Cardiac septum (tissue), 1 donor: ENCODE results near the gene GRIFIN. TPM values are rescaled to one million over a fixed set of nuclear protein-coding genes. Genes with fewer than 3 reads are reported as not detected.

Source experiments
- DNase-seq: peaks from one replicate; pipeline ENCODE4 v3.0.0-alpha.2; 2020; ENCODE audit warnings: low spot score
- intact Hi-C: fragments of 100-400 bp; cut with DNase I; formaldehyde crosslinking; loops from one replicate; pipeline ENCODE4 v1.14.0; 2022
- total RNA-seq: library from RNA; stranded (reverse); fragmentation: NEBNext Ultra II Directional; extraction: Animal tissue kit (Norgen Biotek cat#: 25700); gene quantifications from one replicate; pipeline ENCODE4 v1.2.1, GENCODE V29; 2021
- donor health status: DM: no; HTN: no; CAD: no.

The GRIFIN gene
- total RNA-seq, 1 donor from 2014 or later: not detected

DNA sequence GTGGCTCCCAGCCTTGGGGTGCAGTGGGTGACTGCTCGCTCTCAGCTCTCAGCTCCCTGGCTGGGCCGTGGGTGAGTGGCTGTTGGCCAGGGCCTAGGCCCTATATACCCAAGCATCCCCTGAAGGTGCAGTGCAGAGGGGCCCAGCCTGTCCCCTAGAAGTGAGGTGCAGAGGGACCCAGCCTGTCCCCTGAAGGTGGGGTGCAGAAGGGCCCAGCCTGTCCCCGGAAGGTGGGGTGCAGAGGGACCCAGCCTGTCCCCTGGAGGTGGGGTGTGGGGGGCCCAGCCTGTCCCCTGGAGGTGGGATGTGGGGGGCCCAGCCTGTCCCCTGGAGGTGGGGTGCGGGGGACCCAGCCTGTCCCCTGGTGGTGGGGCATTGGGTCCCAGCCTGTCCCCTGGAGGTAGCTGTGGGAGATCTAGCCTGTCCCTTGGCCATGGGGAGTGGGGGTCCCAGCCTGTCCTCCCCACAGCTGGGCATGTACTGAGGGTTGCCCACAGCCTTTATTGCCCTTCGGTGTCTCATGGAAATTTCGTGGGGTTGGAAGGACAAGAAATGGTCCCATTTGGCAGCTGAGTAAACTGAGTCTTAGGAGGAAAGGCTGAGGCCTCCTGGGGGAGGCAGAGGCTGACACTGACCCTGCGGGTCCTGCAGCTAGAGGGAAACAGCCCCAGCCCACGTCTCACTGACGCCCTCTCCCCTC is 25.9 kb upstream of the GRIFIN start:
- no peak for DNase-seq

DNA sequence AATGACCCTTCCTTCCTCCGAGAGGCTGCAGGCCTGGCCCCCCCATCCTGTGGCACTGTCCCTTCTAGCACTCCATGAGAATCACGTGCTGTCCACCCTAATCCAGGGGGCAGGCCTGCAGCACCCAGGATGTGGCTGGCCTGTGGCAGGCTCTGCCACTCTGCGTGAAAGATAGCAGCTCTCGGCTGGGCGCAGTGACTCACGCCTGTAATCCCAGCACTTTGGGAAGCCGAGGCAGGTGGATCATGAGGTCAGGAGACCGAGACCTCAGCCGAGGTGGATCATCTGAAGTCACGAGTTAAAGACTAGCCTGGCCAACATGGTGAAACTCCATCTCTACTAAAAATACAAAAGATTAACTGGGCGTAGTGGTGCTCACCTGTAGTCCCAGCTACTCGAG is 24.5 kb upstream of the GRIFIN start:
- intact Hi-C loops: no loop called here
- no peak for DNase-seq

More for the DNA sequence above, 25.9 kb upstream of the GRIFIN start:
- intact Hi-C loops: no loop called here

DNA sequence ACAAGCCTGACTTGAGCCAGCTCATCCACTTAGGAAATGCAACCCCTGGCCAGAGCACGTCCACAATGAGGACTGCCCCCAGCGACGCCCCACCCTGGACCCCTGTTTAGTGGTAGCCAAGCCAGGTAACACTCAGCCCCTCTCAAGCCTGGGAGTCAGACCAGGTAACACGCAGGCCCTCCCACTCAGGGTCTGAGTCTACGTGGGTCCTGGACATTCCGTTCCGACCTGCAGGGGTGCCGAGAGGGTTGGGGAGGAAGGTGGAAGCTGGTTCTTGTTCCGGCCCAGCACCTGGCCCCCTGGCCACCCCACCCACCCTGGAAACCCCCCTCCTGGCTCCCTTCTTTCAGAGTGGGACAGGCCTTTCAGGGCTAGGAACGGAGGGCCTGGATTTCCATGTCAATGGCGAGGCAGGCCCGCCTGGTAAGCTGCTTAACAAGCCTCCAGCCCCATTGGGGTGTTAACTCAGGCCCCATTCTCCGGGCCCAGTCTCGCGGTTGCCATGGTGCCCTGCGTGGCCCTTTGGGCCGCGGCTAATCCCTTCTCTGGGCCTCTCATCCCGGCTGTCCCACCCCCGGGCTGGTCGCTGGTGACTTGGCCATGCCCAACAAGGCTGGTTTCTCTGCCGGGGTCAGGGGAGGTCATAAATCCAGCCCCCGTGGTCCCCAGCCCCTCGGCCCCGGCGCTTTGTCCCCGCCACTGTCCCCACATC is 23.7 kb upstream of the GRIFIN start:
- intact Hi-C loops: no loop called here
- no peak for DNase-seq

DNA sequence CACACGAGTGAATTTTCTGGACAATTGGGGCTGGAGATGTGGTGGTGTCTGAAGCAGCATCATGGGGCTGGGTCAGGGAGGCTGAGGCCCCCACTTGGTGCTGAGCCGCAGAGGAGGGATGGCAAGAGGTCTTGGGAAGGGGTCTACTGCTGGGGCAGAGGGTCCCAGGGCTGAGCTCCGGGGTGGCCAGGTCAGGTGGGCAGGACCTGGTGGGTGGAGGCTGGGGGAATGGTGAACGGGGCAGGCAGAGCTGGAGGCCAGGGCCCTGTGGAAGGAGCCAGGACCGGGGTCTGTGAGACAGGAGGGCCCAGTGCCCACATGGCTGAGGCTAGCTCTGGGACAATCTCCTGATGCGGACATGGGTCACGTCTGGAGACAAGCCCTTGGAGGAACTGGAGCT is 23.0 kb upstream of the GRIFIN start:
- no peak for DNase-seq
- intact Hi-C loops: no loop called here

DNA sequence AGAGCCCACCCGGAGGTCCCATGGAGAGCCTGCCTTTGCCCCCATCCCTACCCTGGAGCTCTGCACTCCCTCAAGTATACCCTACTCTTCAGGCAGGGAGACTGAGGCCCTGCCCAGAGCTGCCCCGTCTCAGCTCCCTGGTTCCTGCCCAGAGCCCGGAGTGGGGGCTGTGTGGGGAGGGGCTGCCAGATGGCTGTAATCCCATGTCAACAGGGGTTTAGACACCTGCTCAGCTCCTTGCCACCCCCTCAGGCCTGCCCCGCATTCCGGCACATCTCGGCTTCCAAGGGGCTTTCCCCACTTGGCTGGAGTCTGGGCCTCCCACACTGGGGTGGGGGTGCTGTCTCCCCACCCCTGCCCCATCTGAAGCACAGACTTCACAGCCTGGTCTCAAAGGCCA is 22.5 kb upstream of the GRIFIN start:
- intact Hi-C loops: no loop called here
- DNase-seq: no peak

DNA sequence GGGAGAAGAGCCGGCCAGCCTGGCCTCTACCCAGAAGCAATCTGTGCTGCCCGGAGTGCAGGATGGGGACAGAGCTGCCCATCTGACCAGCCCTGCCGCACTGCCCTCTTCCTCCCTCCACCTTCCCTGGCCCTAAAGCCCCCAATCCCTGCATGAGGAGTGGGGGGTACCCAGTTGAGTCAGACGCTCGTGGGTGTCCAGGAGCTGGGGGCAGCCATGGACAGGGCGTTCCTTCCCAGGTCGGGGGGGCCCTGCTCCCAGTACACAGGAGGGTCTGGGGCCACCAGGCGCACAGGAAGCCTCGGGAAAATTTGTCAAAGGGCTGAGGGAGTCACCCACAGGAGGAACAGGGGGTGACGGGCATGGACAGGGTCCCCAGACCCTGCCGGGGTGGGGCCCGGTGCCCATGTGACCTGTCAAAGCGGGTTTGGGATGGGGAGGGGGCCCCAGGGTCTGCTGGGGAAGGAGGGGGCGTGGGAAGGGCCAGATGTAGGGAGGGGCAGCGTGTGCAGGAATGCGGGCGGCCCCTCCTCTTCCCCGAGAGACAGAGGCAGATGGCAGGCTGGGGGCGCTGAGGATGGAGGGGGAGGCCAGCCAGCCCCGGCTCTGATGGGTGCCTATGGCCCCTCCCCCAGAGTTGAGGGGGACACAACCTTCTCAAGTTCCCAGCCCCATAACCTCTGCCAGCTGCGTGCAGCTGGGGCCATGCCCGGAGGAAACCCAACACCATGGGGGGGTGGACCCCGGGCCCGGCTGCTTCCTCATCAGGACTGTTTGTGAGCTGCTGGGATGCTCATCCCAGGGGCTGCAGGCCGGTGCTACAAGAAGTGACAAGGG is 21.5 kb upstream of the GRIFIN start:
- no peak for DNase-seq
- intact Hi-C loops: no loop called here

DNA sequence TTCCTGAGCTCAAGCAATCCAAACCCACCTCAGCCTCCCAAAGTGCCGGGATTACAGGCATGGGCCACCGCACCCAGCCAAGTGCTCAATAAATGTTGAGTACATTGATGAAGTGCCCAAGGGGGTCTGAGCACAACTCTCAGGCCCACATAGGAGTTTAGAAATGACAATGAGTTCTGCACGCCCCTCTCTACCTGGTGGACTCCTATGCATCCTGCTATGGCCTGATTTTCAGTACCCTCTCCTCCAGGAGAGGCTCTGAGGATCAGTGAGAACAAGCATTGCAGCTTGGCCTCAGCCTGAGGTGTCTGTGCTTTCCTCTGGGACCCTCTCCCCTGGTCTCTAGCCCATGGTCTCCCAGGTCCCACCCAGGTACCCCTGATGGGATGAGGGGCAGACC is 20.9 kb upstream of the GRIFIN start:
- no peak for DNase-seq
- intact Hi-C loops: no loop called here

DNA sequence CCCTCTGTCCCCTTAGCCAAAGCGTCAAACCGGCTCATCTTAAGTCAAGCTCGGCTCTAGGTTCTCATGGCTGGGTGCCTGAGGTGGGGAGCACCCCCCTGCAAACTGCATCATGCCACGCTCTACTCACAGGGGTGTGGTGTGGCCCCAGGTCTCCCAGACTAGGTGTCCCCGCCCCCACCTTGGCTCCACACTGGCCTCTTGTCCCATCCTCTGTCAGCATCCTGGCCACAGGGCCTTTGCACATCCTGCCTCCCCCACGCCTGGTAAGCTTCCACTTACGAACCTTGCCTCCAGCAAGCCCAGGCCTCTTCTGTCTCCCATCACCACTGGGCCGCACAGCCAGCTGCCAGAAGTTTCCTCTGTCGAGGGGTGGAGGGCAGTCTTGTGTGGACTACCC is 20.2 kb upstream of the GRIFIN start:
- intact Hi-C loops: no loop called here

DNA sequence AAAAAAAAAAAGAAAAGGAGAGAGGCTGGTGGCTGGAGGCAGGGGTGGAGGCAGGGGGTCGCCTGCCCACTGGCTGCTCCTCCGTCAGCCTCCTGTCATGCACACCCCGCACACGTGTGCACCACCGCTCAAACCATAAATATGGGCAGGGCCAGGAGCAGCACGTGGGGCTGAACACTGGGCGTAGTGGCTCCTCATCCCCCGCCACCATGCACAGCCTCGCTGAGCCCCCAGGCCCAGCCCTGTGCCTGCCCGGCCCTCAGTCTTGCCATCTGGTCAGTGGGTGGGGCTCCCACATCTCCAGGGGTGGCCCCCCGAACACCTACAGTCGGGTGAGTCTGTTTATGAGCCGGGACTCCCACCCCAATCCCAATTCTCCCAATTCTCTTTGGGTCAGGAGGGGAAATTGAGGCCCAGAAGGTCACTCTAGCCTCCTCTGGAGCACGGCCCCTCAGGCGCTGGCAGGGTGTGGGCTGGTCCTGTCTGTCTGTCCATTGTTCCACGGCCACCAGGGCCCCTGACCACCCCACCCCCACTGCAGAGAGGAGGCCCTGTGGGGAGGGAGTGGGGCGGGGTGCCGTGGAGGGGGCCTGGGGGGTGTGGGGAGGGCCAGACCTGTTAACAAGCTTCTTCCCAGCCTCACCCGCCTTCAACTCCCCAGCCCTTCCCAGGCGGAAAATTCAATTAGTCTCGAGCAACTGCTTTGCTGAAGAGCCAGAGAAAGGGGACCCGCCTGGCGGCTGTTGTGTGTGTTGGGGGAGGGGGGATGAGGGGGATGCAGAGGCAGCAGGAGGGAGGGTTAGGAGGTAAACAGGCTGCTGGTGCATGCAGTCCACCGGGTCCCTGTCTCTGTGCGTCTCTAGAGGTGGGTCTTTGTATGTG is 19.5 kb upstream of the GRIFIN start:
- intact Hi-C loops: no loop called here
- DNase-seq: no peak

More for the DNA sequence above, 20.2 kb upstream of the GRIFIN start:
- DNase-seq: no peak

DNA sequence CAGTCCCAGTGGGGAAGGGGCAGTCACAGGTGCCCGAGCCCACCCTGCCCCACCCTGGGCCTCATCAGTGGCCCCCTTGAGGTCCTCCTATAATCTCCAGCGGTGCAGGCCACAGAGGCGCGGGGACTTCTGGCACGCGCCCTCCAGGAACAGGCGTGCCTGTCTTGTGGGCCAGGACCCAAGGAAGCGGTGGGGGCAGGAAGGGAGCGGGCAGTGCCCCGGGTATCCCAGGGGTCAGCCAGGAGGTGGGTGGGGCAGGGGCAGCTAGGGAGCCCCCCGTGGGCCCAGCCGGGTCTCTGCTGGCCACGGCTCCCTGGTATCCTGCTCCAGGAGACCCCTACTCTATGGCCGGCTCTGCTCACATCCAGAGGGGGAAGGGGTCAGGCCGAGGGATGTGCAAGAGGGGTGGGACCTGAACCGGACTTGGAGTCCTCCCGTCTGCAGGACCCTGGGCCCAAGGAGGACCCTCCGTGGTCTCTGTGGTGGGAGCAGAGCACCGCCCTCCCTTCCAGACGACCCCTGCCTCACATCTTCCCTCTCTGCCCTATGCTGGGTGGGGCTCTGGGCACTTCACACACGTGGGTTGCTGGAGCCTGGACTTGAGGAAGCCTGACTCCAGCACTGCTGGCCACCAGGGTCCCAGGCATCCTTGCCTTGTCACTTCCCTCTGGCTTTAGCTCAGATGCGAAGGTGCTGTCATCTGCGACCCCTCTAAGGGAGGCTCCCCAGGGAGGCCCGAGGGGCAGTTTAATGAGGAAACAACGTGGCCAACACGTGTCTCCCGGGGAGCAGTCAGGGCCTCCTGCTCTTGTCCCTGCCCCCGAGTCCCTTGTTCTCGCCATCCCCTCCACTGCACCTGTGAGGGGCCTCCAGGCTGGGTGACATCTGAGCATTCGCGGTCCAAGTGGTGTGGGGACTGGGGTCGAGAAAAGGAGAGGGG is 18.3 kb upstream of the GRIFIN start:
- intact Hi-C loops: no loop called here
- DNase-seq: no peak

DNA sequence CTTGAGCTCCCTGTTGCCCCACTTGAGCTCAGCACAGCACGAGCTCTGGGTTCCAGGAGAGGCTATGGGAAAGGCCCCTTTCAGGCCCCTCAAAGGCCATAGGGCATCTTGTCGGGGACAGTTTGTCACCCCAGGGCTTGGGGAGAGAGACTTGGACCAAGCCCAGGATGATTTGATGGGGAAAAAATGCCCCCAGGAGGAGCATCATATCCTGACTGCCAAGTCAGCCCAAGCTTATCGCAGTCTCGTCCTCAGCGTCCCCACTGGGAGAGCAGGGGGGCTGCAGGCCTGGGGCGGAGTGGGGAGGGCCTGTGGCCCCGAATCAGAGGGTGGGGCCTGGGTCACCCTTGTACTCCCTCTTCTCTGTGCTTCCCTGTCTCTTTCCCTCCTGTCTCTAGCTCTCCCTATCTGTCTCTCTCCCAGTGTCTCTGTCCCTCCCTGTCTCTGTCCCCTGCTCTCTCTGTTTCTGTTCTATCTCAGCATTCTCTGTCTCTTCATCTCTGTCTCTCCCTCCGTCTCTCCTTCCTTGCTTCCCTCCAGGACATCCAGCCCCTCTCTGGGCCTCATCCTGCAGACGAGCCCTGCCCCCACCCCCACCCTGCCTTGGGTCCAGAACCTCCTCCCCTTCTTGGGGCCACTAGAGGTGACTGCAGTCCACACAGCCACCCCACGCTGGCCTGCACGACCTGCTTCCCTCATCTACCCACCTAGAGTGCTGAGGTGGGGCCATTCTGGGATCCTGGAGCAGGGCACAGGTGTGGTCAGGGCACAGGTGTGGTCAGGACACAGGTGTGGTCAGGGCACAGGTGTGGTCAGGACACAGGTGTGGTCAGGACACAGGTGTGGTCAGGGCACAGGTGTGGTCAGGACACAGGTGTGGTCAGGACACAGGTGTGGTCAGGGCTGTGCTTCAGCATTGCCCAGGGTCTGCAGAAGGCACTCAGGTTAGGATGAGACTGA is 17.3 kb upstream of the GRIFIN start:
- no peak for DNase-seq
- intact Hi-C loops: no loop called here

DNA sequence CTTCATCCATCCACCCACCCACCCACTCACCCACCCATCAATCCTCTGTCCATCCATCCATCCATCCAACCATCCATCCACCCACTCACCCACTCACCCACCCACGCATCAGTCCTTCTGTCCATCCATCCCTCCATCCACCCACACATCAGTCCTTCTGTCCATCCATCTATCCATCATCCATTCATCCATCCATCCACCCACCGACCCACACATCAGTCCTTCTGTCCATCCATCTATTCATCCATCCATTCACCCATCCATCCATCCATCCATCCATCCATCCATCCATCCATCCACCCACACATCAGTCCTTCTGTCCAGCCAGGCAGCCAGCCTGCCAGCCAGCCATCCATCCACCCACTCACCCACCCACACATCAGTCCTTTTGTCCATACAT is 15.8 kb upstream of the GRIFIN start:
- no peak for DNase-seq
- intact Hi-C loops: no loop called here

DNA sequence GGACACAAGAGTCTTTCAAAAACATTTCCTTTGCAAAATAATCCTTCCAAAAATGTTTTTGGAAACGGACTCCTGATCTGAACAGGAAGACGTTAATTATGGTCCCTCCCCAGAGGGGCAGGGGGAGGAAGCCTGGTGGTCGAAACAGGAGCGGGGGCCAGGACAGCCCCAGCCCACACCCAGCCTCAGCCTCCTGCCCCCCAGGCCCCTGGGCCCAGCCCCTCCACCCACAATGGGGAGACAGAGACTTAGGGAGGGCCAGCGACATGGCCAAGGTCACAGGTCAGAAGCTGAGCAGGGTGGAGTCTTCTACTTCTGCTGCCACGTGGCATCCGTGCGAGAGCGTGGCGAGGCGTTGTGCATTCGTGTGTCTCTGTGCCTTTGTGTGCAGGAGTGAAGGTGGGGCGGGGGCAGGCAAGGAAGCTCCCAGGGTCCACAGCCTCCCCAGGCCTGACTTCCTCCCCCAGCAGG is 14.0 kb upstream of the GRIFIN start:
- intact Hi-C loops: no loop called here
- DNase-seq: no peak

DNA sequence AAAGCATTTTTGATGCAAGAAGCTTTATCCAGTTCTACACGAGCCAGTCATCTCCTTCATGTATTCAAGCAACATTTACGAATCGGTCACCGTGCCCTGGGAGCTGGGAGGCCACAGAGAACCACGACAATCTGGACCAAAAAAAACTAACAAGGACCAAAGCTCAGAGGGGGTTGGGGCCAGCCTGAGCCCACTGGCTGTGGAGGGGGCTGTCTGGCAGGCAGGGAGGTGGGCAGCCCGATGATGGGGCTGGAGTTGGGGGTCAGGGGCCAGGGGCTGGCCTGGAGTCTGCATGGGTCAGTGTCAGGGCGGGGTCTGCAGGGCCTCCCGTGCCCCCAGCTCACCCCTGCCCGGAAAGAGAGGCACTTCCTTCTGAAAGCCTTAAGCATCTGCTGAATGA is 12.5 kb upstream of the GRIFIN start:
- intact Hi-C loops: no loop called here

DNA sequence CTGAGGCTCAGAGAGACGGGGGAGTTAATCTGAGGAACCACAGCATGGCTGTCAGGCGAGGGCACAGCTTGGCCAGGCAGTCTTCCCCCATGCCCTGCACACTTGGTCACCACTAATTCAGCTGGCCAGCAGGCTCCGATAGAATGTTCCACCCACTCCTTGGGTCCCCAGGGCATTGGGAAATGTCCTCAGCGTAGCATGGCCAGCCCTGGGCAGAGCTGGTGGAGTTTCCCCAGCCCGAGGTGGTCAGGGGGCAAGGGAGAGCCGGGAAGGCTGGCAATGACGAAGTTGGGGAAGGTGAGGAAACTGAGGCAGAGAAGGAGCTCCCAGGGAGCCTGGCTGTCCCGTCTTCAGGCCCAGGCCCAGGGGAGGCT is 12.1 kb upstream of the GRIFIN start:
- intact Hi-C loops: no loop called here
- no peak for DNase-seq

More for the DNA sequence above, 12.5 kb upstream of the GRIFIN start:
- no peak for DNase-seq

DNA sequence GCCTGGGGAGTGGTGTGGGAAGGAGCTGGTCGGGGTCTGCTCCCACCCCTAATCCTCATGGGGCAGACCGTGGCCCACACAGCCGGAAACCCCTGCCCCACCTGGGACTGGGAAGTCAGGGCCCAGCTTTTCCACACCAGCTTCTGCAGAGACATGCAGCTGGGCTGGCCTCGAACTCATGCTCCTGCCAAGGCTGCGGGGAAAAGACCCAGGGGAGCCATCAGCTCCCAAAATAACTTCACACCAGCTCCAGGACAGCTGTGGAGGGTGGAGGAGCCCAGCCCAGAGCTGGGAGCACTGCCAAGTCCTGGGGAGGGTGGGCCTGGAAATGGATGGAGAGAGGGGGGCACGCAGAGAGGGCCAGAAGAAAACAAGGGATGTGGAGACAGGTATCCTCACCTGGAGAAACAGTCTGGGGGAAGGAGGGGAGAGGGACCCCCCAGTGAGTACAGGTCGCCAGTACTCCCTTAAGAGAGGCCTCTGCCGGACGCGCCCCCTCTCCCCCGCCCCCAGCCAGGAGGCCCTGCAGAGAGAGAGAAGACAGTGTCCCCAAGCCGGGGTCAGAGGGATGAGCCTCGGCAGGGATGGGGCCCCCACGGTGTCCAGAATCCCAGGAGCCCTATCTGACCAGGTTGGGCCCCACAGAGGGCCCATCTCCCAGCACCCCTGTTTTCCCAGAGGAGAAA is 11.5 kb upstream of the GRIFIN start:
- no peak for DNase-seq
- intact Hi-C loops: no loop called here

DNA sequence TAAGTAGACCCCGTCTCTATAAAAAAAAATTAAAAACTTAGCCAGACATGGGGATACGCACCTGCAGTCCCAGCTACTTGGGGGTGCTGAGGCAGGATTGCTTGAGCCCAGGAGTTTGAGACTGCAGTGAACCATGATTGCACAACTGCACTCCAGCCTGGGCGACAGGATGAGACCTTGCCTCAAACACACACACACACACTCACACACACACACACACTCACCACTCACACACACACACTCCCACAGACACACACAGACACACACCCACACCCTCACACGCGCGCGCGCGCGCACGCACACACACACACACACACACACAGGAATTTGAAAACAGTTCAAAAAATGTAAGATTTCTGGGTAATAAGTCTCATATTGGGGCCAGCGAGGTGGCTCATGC is 8.7 kb upstream of the GRIFIN start:
- no peak for DNase-seq
- intact Hi-C loops: no loop called here
